HepG2 (cell line): ENCODE measurements around the gene ZNF526. TPM values are rescaled to one million over a fixed set of nuclear protein-coding genes. Genes with fewer than 3 reads are reported as not detected.

Source experiments
- ASH2L ChIP-seq: fragments of 300-600, 200-600 bp; sonication (generic); IDR thresholded peaks from 2 replicates; pipeline ENCODE4 v1.7.0; 2017; ENCODE audit warnings: low read depth, mild to moderate bottlenecking, moderate library complexity, mixed read lengths, low read length; ENCODE audit not compliant: insufficient read length
- CCAR2 ChIP-seq: fragments of 200-400 bp; formaldehyde crosslinking; optimal IDR thresholded peaks from 2 replicates; pipeline ENCODE3; 2018; ENCODE audit warnings: low read depth, mild to moderate bottlenecking, low read length, moderate library complexity
- ISX ChIP-seq: sonication (generic); formaldehyde crosslinking; conservative IDR thresholded peaks from 2 replicates; pipeline ENCODE4 v1.5.0; 2020; ENCODE audit warnings: missing genetic modification reagents
- NFKBIZ ChIP-seq: IDR thresholded peaks from 2 replicates; pipeline ENCODE4 v1.6.1; 2018; ENCODE audit warnings: missing genetic modification reagents, missing compliant biosample characterization
- NR2F1 ChIP-seq, 2 experiments: fragments of 450-650 bp in 1 of 2; formaldehyde crosslinking in 1 of 2; IDR thresholded peaks; 2 replicates each; pipeline versions ENCODE4 v1.5.0 to v1.6.1; 2016 to 2020; ENCODE audit warnings: mild to moderate bottlenecking in 1 of 2, missing compliant biosample characterization in 1 of 2, missing genetic modification reagents in 1 of 2, moderate library complexity in 1 of 2
- SAP130 ChIP-seq: IDR thresholded peaks from 2 replicates; pipeline ENCODE4 v1.6.1; 2016; ENCODE audit warnings: low read depth
- YEATS4 ChIP-seq: sonication (generic); formaldehyde crosslinking; IDR thresholded peaks from 2 replicates; pipeline ENCODE4 v1.4.0; 2020; ENCODE audit warnings: missing genetic modification reagents, borderline replicate concordance
- ZMYM2 ChIP-seq: sonication (generic); formaldehyde crosslinking; IDR thresholded peaks from 2 replicates; pipeline ENCODE4 v1.8.0; 2022; ENCODE audit warnings: mild to moderate bottlenecking, missing genetic modification reagents
- ZNF484 ChIP-seq: sonication (generic); formaldehyde crosslinking; IDR thresholded peaks from 2 replicates; pipeline ENCODE4 v1.5.1; 2020; ENCODE audit warnings: mild to moderate bottlenecking, low read depth, missing genetic modification reagents, borderline replicate concordance
- ZNF598 ChIP-seq: sonication (generic); formaldehyde crosslinking; IDR thresholded peaks from 2 replicates; pipeline ENCODE4 v1.5.1; 2020; ENCODE audit warnings: mild to moderate bottlenecking, missing genetic modification reagents, borderline replicate concordance
- ZNF768 ChIP-seq: sonication (generic); formaldehyde crosslinking; IDR thresholded peaks from 2 replicates; pipeline ENCODE4 v1.4.0; 2020; ENCODE audit warnings: missing genetic modification reagents
- ZNF777 ChIP-seq: sonication (generic); formaldehyde crosslinking; IDR thresholded peaks from 2 replicates; pipeline ENCODE4 v1.4.0; 2020; ENCODE audit warnings: missing genetic modification reagents
- polyA plus RNA-seq, 8 experiments: library from polyadenylated mRNA; depleted of rRNA in 3 of 8; stranded (reverse) in 7 of 8; unstranded in 1 of 8; fragments of >200 nt; fragmentation: Illumina TruSeq in 4 of 8; extraction: Trizol in 4 of 8; gene quantifications; 2 replicates each; pipeline versions ENCODE4 v1.2.1 to v1.2.3, GENCODE V29; 2011 to 2016; ENCODE audit warnings: low read depth in 4 of 8, missing spikeins in 1 of 8, mixed read lengths in 1 of 8; ENCODE audit not compliant: insufficient read depth in 1 of 8
- total RNA-seq, 5 experiments: library from RNA; depleted of rRNA; stranded (reverse); fragments of >200 nt; fragmentation: Illumina TruSeq; extraction: Trizol; gene quantifications; 2 replicates each; pipeline ENCODE4 v1.2.3, GENCODE V29; 2016; ENCODE audit warnings: low read depth in 1 of 5
- TF ChIP-seq, protein P1 (sequence below): sonication (generic); formaldehyde crosslinking; IDR thresholded peaks from 2 replicates; pipeline ENCODE4 v1.5.0; 2020; ENCODE audit warnings: missing genetic modification reagents
- TF ChIP-seq, protein P2 (sequence below): IDR thresholded peaks from 2 replicates; pipeline ENCODE4 v1.6.1; 2016
- TF ChIP-seq, protein P3 (sequence below): sonication (generic); formaldehyde crosslinking; IDR thresholded peaks from 2 replicates; pipeline ENCODE4 v1.5.1; 2020; ENCODE audit warnings: mild to moderate bottlenecking, missing genetic modification reagents, borderline replicate concordance
- TF ChIP-seq, protein P4 (sequence below): sonication (generic); formaldehyde crosslinking; IDR thresholded peaks from 2 replicates; pipeline ENCODE4 v1.4.0; 2020; ENCODE audit warnings: mild to moderate bottlenecking, missing genetic modification reagents

Gene ZNF526
- total and polyA plus RNA-seq, 2 of the 13 experiments (the other 11 are each of a cell fraction or from before 2014, with no cell fraction given), result 3.3 to 8.4 TPM

DNA sequence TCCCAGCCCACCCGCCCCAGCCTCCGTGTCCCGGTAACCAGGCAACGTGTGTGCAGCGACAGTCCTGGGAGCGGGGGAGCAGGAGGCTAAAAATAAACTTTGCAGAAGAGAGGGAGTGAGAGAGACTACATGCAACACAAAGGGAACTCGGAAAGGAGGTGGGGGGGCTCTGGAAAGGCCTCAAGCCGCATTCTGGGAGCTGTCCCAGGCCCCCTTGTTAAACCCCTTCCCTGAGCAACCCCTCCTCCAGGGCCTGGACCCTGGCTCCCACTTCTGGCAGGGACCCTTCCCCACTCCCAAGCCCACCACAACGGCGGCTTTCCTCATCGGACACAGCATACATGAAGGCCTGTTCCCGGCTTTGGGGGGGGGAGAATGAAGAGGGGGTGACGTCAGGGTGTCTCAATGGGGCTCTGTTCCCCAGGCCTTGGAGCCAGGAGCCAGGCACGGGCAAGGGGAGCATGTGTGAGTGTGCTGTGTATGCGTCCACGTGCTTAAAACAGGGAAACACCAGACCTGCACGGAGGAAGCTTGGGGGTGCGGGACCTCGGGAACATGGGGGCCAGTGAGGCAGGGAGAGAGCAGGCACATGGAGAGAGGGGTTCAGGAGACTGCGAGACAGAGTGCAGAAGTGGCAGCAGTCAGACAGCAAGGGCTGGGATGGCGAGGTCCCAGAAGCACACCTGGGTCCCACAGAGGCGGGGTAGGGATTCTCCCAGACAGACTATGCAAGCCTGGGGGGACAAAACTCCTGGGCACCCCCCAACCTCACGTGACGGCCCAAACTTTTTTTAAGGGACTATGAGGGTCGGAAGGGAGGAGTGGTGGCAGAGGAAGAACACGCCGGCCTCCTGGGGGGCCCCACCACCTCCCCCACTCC is 32.5 kb downstream of the ZNF526 start (continued):
- TF ChIP-seq ZNF484 (CRISPR knock-in tag) (0 out of 2 replicates have a peak, but pooled peaks have one; percentile 31), NFKBIZ (CRISPR knock-in tag) (no peak), ZMYM2 (CRISPR knock-in tag) (no peak), ZNF777 (CRISPR knock-in tag) (no peak), CCAR2 (no peak), YEATS4 (CRISPR knock-in tag) (no peak), ASH2L (peak; percentile 26), ZNF768 (CRISPR knock-in tag) (0 out of 2 replicates have a peak, but pooled peaks have one; percentile 0), NR2F1 (CRISPR knock-in tag; IDR thresholded peaks at IDR 0.05) (no peak), ZNF598 (no peak), ISX (CRISPR knock-in tag) (no peak), SAP130 (CRISPR knock-in tag) (peak; percentile 17)
- TF ChIP-seq, protein P1, sequence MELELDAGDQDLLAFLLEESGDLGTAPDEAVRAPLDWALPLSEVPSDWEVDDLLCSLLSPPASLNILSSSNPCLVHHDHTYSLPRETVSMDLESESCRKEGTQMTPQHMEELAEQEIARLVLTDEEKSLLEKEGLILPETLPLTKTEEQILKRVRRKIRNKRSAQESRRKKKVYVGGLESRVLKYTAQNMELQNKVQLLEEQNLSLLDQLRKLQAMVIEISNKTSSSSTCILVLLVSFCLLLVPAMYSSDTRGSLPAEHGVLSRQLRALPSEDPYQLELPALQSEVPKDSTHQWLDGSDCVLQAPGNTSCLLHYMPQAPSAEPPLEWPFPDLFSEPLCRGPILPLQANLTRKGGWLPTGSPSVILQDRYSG (CRISPR knock-in tag), result no peak
- TF ChIP-seq, protein P2, sequence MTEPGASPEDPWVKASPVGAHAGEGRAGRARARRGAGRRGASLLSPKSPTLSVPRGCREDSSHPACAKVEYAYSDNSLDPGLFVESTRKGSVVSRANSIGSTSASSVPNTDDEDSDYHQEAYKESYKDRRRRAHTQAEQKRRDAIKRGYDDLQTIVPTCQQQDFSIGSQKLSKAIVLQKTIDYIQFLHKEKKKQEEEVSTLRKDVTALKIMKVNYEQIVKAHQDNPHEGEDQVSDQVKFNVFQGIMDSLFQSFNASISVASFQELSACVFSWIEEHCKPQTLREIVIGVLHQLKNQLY, result no peak
- TF ChIP-seq, protein P3, sequence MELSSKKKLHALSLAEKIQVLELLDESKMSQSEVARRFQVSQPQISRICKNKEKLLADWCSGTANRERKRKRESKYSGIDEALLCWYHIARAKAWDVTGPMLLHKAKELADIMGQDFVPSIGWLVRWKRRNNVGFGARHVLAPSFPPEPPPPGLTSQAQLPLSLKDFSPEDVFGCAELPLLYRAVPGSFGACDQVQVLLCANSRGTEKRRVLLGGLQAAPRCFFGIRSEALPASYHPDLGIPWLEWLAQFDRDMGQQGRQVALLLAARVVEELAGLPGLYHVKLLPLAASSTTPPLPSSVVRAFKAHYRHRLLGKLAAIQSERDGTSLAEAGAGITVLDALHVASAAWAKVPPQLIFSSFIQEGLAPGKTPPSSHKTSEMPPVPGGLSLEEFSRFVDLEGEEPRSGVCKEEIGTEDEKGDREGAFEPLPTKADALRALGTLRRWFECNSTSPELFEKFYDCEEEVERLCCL (CRISPR knock-in tag), result 0 out of 2 replicates have a peak, but pooled peaks have one; percentile 46
- TF ChIP-seq, protein P4, sequence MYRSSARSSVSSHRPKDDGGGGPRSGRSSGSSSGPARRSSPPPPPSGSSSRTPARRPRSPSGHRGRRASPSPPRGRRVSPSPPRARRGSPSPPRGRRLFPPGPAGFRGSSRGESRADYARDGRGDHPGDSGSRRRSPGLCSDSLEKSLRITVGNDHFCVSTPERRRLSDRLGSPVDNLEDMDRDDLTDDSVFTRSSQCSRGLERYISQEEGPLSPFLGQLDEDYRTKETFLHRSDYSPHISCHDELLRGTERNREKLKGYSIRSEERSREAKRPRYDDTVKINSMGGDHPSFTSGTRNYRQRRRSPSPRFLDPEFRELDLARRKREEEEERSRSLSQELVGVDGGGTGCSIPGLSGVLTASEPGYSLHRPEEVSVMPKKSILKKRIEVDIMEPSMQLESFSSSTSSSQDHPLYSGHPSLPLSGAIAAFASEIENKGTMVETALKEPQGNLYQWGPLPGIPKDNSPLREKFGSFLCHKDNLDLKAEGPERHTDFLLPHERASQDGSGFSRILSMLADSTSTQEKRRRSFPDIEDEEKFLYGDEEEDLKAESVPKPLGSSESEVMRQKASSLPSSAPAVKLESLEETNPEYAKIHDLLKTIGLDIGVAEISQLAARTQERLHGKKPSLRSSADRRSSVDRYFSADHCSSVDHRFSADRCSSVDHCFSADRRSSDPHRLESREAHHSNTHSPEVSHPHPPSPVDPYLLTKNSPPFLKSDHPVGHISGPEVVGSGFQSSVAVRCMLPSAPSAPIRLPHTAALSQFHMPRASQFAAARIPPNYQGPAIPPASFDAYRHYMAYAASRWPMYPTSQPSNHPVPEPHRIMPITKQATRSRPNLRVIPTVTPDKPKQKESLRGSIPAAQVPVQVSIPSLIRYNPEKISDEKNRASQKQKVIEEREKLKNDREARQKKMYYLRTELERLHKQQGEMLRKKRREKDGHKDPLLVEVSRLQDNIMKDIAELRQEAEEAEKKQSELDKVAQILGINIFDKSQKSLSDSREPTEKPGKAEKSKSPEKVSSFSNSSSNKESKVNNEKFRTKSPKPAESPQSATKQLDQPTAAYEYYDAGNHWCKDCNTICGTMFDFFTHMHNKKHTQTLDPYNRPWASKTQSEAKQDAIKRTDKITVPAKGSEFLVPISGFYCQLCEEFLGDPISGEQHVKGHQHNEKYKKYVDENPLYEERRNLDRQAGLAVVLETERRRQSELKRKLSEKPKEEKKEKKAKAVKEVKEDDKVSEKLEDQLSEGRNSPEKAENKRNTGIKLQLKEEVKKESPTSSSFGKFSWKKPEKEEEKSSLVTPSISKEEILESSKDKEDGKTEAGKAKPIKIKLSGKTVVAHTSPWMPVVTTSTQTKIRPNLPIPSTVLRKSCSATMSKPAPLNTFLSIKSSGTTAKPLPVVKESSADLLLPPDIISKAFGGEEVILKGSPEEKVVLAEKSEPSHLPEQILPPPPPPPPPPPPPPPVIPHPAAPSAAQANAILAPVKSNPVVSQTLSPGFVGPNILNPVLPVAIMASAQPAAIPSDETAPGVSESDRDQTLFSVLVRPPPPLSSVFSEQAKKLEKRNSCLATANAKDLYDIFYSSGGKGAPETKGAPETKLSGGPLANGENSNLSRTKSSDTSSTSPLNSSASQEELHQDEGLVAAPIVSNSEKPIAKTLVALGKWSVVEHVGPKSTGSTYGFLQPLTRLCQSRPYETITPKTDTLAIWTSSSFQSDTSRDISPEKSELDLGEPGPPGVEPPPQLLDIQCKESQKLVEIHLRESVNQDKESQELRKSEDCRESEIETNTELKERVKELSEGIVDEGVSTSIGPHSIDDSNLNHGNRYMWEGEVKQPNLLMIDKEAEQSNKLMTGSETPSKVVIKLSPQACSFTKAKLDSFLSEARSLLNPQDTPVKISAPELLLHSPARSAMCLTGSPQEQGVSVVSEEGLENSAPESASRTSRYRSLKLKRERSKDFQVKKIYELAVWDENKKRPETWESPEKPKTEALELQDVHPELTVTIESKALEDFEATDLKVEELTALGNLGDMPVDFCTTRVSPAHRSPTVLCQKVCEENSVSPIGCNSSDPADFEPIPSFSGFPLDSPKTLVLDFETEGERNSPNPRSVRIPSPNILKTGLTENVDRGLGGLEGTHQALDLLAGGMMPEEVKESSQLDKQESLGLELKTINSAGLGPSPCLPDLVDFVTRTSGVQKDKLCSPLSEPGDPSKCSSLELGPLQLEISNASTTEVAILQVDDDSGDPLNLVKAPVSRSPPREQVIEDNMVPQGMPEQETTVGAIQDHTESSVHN (CRISPR knock-in tag), result no peak
